Stimulated activated CD4-positive, alpha-beta T cell treated with anti-CD3 and anti-CD28 coated beads, Interleukin-15, amount 100 ng/mL, for 48 hours (primary cell): ENCODE results near the gene AMPD2.
A peak's percentile ranks its signal among the peaks of the same experiment; 100 is the strongest.

Experiments
- DNase-seq, 2 donors: peaks; one replicate each; pipeline ENCODE4 v3.0.0-alpha.2; 2020; ENCODE audit warnings: low read depth in 2 of 2

Gene AMPD2

GRCh38 chr1:109617291-109617801 is 2.3 kb upstream of the AMPD2 start:
- DNase-seq = no peak

GRCh38 chr1:109618661-109619575 is 719 bp upstream of the AMPD2 start:
- no peak for DNase-seq

- no peak for DNase-seq
Observed at GRCh38 chr1:109620401-109620791, 759 bp downstream of the AMPD2 start.

- DNase-seq = peak; percentile 93 to 98
Observed at GRCh38 chr1:109620841-109621286, 1.2 kb downstream of the AMPD2 start.

GRCh38 chr1:109621379-109622136 is 1.9 kb downstream of the AMPD2 start:
- DNase-seq = no peak

- no peak for DNase-seq
Observed at GRCh38 chr1:109622137-109622892, 2.7 kb downstream of the AMPD2 start.

- no peak for DNase-seq
Observed at GRCh38 chr1:109622895-109623294, 3.3 kb downstream of the AMPD2 start.

GRCh38 chr1:109623601-109624161 is 4.0 kb downstream of the AMPD2 start:
- no peak for DNase-seq

GRCh38 chr1:109624201-109625010 is 4.8 kb downstream of the AMPD2 start:
- DNase-seq = no peak

GRCh38 chr1:109625176-109625575 is 5.5 kb downstream of the AMPD2 start:
- no peak for DNase-seq

GRCh38 chr1:109625601-109626560 is 6.2 kb downstream of the AMPD2 start:
- no peak for DNase-seq

- no peak for DNase-seq
Observed at GRCh38 chr1:109626682-109627408, 7.2 kb downstream of the AMPD2 start.

GRCh38 chr1:109627692-109628399 is 8.2 kb downstream of the AMPD2 start:
- no peak for DNase-seq

- no peak for DNase-seq
Observed at GRCh38 chr1:109628540-109629321, 9.1 kb downstream of the AMPD2 start.

- DNase-seq = no peak
Observed at GRCh38 chr1:109629372-109630030, 9.9 kb downstream of the AMPD2 start.

- DNase-seq = no peak
Observed at GRCh38 chr1:109630081-109630897, 10.7 kb downstream of the AMPD2 start.
